HG03095 (cell line): ENCODE data around the gene IPO9.
"Not testable (repeated sequence)": the region's sequence is repeated elsewhere in the genome, so short reads cannot be mapped to it uniquely, and the experiment has no call there.

ENCODE experiments used
- ATAC-seq: cut with Tn5 transposase; IDR thresholded peaks from one replicate; pipeline ENCODE4 v1.9.1; 2021; ENCODE audit warnings: moderate library complexity; ENCODE audit not compliant: unreplicated experiment

IPO9 gene

DNA sequence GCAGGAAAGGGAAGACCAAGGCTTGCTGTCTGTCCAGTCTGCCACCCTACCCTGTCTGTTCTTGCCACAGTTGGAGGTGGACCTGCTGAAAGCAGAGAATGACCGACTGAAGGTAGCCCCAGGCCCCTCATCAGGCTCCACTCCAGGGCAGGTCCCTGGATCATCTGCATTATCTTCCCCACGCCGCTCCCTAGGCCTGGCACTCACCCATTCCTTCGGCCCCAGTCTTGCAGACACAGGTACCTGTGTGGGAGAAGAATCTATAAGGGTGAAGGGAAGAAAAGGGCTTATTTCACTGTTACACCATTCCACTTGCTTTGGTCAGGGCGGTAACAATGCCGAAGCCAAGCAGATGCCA lies 20.3 kb upstream of the IPO9 start:
- ATAC-seq: no peak

DNA sequence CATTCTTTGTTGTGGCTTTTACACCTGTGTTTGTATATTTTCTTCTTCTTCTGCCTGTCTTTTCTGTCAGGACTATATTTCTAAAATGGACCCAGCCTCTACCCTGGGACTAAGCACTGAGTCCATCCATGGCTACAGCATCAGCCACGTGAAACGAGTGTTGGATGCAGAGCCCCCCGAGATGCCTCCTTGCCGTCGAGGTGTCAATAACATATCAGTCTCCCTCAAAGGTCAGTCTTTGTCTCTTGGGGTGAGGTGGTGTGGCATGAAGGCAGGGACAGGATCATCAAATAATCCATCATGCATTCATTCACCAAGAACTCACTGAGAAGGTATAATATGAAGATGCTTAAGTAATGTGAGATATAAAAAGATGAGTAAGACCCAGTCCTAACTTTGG lies 19.1 kb upstream of the IPO9 start:
- ATAC-seq: no peak

DNA sequence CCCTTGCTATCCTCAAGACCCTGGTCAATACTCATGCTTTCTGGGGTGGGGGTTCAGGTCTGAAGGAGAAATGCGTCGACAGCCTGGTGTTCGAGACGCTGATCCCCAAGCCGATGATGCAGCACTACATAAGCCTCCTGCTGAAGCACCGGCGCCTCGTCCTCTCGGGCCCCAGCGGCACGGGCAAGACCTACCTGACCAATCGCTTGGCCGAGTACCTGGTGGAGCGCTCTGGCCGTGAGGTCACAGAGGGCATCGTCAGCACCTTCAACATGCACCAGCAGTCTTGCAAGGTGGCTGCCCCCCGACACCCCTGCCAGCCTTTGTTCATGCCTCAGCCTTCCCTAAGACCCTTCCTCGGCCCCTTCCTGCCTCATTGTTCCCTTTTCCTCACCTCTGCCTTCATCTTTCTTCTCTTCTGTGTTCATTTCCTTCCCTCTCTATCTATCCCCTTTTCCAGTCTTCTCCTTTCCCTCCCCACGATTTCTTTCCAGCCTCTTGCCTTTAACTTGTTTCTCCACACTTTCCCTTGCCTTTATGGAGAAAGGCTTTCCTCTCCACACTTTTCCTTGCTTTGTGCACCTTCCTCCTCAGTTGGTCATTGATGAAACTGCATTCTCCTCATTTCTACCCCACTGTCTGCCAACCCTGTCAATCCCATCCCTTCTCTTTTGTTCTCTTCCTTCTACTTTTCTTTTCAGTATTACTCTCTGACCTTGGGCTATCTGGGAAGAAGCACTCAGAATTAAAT lies 18.3 kb upstream of the IPO9 start:
- ATAC-seq: no peak

DNA sequence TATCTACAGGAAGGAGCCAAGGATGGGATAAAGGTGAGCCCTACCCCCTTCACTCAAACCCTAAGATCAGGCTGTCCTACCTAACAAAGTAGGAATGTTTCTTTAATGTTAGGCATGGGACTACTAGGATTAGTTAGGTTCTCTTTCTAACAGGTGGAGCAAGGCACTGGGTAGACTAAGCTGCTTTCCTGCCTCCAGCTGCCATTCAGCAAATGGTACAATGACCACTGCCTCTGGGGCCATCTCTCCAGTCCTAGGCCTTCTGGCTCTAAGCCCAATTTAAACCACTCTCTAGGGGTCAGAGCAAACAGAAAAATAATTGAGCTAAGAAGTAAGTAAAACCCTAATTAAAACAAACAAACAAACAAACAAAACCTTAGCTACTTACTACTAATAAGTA lies 15.7 kb upstream of the IPO9 start:
- no peak for ATAC-seq

- ATAC-seq: no peak
These were observed 12.6 kb upstream of the IPO9 start for GRCh38 chr1:201816309-201816854.

- ATAC-seq: no peak
These were observed 9.8 kb upstream of the IPO9 start for GRCh38 chr1:201818971-201819750.

GRCh38 chr1:201820413-201820812 lies 8.5 kb upstream of the IPO9 start:
- no peak for ATAC-seq

GRCh38 chr1:201825245-201825644 lies 3.7 kb upstream of the IPO9 start:
- no peak for ATAC-seq

- no peak for ATAC-seq
These were observed 2.1 kb upstream of the IPO9 start for GRCh38 chr1:201826830-201827229.

- ATAC-seq: no peak
These were observed 1.4 kb upstream of the IPO9 start for GRCh38 chr1:201827321-201828216.

DNA sequence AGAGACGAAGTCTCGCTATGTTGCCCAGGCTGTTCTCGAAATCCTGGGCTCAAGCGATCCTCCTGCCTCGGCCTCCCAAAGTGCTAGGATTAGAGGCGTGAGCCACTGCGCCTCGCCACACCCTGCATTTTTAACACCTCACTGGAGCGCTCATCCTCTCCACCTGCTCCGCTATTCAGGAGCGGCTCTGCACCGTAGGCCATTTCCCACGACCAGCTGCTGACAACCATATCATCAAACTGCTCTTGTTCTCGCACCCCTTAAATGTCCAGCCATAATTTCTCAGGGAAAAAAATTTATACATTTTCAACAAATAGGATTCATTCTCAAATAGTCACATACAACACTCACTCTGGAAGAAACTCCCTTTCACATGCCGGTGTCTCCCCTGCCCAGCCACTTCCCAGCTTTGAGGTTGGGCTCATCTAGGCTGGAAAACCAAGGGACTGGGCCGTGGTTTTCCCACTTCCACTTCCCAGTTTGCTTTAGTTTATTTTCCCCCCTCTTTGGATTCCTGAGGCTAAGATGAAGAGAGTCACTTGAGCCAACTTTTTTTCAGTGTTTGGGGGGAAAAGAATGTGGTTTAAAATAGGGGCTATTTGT lies 639 bp upstream of the IPO9 start:
- ATAC-seq: no peak

DNA sequence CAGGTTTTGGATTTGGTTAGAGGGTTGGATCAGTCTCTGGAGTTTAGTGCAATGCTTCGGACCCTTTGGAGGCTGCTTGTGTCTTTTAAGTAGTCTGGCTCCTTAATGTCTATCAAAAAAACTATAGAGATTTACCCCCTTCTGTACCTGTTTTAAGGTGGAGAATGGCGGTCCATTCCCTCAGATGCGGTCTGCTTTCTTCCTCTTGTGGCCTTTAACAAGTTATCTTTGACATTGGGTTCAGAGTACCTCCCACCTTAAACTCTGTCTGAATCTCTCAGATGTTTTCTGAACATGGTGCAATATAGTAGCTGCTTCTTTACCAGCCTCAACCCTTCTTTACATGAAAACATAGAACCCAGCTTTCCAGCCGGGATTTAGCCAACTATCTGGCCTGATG lies 2.4 kb downstream of the IPO9 start:
- no peak for ATAC-seq

DNA sequence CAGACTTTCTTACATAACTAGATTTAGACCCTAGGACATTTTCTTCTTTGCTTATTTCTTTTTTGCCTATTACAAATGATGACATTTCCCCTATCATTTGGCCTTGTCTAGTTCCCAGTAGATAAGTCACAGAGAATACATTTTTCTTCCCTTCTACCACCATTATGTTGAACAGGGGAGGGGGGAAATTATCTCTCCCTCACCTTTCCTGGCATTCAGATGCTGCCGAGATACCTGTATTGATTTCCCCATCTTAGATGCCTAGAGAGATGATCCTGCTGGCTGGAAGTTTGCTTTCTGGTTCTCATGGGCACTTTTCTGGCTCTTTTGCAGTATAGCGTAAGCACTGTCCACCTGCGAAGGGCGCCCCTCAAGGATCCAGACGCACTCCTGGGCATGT lies 5.7 kb downstream of the IPO9 start:
- ATAC-seq: no peak

DNA sequence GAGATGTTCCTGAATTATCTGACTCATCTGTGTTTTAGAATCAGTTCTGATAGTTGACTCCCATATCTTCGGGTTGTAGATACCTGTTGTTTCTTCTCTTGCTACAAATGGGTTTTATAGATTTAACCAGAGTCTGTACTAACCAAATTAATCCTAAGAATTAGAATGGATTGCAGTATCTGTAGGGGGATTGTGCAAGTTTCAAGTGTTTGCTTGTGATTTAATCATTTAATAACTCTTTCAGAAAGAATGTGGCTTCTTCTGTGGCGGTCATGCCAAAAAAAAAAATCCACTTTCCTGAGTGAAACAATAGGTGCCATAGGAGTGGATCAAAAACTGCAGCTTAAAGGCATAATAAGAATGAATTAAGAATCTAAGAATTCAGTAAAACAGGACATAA lies 9.4 kb downstream of the IPO9 start:
- ATAC-seq: no peak

DNA sequence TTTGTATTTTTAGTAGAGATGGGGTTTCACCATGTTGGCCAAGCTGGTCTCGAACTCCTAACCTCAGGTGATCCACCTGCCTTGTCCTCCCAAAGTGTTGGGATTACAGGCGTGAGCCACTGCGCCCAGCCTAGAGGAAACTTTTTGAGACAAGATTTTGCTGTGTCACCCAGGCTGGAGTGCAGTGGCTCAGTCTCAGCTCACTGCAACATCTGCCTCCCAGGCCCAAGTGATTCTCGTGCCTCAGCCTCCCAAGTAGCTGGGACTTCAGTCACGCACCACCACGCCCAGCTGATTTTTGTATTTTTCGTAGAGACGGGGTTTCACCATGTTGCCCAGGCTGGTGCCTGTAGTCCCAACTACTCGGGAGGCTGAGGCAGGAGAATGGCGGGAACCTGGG lies 10.1 kb downstream of the IPO9 start:
- ATAC-seq: not testable (repeated sequence)

DNA sequence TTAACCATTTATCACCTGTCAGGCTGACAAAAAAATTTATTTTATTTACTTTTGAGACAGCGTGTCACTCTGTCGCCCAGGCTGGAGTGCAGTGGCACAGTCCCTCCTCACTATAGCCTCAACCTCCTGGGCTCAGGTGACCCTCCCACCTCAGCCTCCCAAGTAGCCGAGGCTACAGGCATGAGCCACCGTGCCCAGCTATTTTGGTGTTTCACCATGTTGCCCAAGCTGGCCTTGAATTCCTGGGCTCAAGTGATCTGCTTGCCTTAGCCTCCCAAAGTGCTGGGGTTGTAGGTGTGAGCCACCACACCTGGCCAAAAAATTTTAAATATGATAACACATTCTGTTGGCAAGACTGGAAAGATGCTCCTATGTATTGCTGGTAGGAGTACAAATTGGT lies 11.1 kb downstream of the IPO9 start:
- ATAC-seq: no peak

GRCh38 chr1:201840490-201840889 lies 11.5 kb downstream of the IPO9 start:
- ATAC-seq: no peak

GRCh38 chr1:201841265-201841912 lies 12.4 kb downstream of the IPO9 start:
- no peak for ATAC-seq

GRCh38 chr1:201842472-201843027 lies 13.6 kb downstream of the IPO9 start:
- ATAC-seq: no peak
